Testis (tissue), 3 donors: ENCODE measurements around the gene EPB41. TPM values are rescaled to one million over a fixed set of nuclear protein-coding genes. Genes with fewer than 3 reads are reported as not detected.

ENCODE experiments used
- DNase-seq: peaks from one replicate; pipeline ENCODE4 v3.0.0-alpha.2; 2019
- H3K27ac ChIP-seq, 2 donors: fragments of 200-600 bp; sonication (generic); one replicate each; pipeline ENCODE4 v1.5.1; 2019
- H3K27me3 ChIP-seq: fragments of 200-600 bp; sonication (generic); one replicate; pipeline ENCODE4 v1.5.1; 2019
- H3K36me3 ChIP-seq: fragments of 200-600 bp; sonication (generic); one replicate; pipeline ENCODE4 v1.5.1; 2017; ENCODE audit warnings: low read depth; ENCODE audit errors: missing control alignments
- H3K4me1 ChIP-seq: fragments of 200-600 bp; sonication (generic); one replicate; pipeline ENCODE4 v1.5.1; 2019
- H3K4me3 ChIP-seq, 2 donors: fragments of 200-600 bp; sonication (generic); one replicate each; pipeline ENCODE4 v1.5.1; 2017 to 2019
- H3K9me3 ChIP-seq: fragments of 200-600 bp; sonication (generic); one replicate; pipeline ENCODE4 v1.5.1; 2017
- CTCF ChIP-seq, 3 experiments: fragments of 450-650 bp in 2 of 3; fragments of 200-600 bp in 1 of 3; sonication (generic) in 1 of 3; IDR thresholded peaks; one replicate each; pipeline ENCODE4 v1.5.1; 2016 to 2019; ENCODE audit warnings: antibody characterized with exemption in 3 of 3, mild to moderate bottlenecking in 2 of 3, moderate library complexity in 1 of 3
- POLR2A ChIP-seq: fragments of 450-650 bp; IDR thresholded peaks from one replicate; pipeline ENCODE4 v1.6.1; 2017; ENCODE audit warnings: antibody characterized with exemption, mild to moderate bottlenecking, moderate library complexity
- WGBS, 2 donors: methylation state at CpG; one replicate each; pipeline ENCODE4 v1.1.5; 2018; 5-methylcytosine and 5-hydroxymethylcytosine counted together
- intact Hi-C: fragments of 100-400 bp; cut with DNase I; formaldehyde crosslinking; loops from one replicate; pipeline ENCODE4 v1.15.1; 2023; ENCODE audit warnings: low total_unique reads
- polyA plus RNA-seq: library from polyadenylated mRNA; stranded (reverse); fragments of 350-450 nt; fragmentation: Illumina TruSeq; extraction: RNeasy Lipid Tissue Mini Kit (QIAGEN cat#74804); gene quantifications from one replicate; pipeline ENCODE4 v1.2.3, GENCODE V29; 2014; ENCODE audit warnings: low read depth, low replicate concordance; ENCODE audit not compliant: insufficient read depth
- total RNA-seq, 2 donors: library from RNA; depleted of rRNA; stranded (reverse); fragments of >200 nt; gene quantifications; one replicate each; pipeline ENCODE4 v1.2.3, GENCODE V29; 2016

EPB41 gene
- total and polyA plus RNA-seq, 3 donors from 2014 or later: 23.5 to 66.5 (median 46.6) TPM

- intact Hi-C loops: no loop called here
- WGBS, 2 donors: 76 to 86% methylated on average over 8 of the region's 8 CpGs
Observed at GRCh38 chr1:28890435-28890834, 23.9 kb upstream of the EPB41 start.

GRCh38 chr1:28890836-28891235 lies 23.5 kb upstream of the EPB41 start:
- no peaks in the 10 kb centered on the region for H3K36me3 ChIP-seq
- no peak overlapping the region for H3K27ac ChIP-seq
- 80 to 91% methylated on average over 1 to 2 of the region's 2 CpGs for WGBS, 2 donors
- H3K9me3 ChIP-seq: no peaks in the 10 kb centered on the region
- peaks cover 13% of the 10 kb centered on the region for H3K4me1 ChIP-seq
- no peak overlapping the region for H3K4me3 ChIP-seq
- intact Hi-C loops: no loop called here
- no peak for DNase-seq
- no peaks in the 10 kb centered on the region for H3K27me3 ChIP-seq
- TF ChIP-seq POLR2A (no peak), CTCF (IDR thresholded peaks at IDR 0.05) (no peak)

More at GRCh38 chr1:28890435-28890834, 23.9 kb upstream of the EPB41 start:
- H3K36me3 ChIP-seq: no peaks in the 10 kb centered on the region
- no peak for DNase-seq
- no peak overlapping the region for H3K4me3 ChIP-seq
- TF ChIP-seq CTCF (IDR thresholded peaks at IDR 0.05): no peak
- no peak for TF ChIP-seq POLR2A
- H3K27ac ChIP-seq: no peak overlapping the region
- no peaks in the 10 kb centered on the region for H3K9me3 ChIP-seq
- H3K27me3 ChIP-seq: no peaks in the 10 kb centered on the region
- H3K4me1 ChIP-seq: peaks cover 13% of the 10 kb centered on the region

GRCh38 chr1:28891256-28891655 lies 23.1 kb upstream of the EPB41 start:
- intact Hi-C loops: no loop called here
- no peak overlapping the region for H3K4me3 ChIP-seq
- 74 to 87% methylated on average over 2 of the region's 2 CpGs for WGBS, 2 donors
- no peaks in the 10 kb centered on the region for H3K9me3 ChIP-seq
- H3K36me3 ChIP-seq: no peaks in the 10 kb centered on the region
- TF ChIP-seq CTCF (IDR thresholded peaks at IDR 0.05): no peak
- TF ChIP-seq POLR2A: no peak
- no peak overlapping the region for H3K27ac ChIP-seq
- H3K27me3 ChIP-seq: no peaks in the 10 kb centered on the region
- peaks cover 10% of the 10 kb centered on the region for H3K4me1 ChIP-seq
- no peak for DNase-seq

- H3K27ac ChIP-seq: no peak overlapping the region
- 83 to 86% methylated on average over 8 of the region's 8 CpGs for WGBS, 2 donors
Observed at GRCh38 chr1:28893403-28894102, 20.8 kb upstream of the EPB41 start.

More at GRCh38 chr1:28893403-28894102, 20.8 kb upstream of the EPB41 start:
- no peak overlapping the region for H3K4me3 ChIP-seq
- peaks cover 4% of the 10 kb centered on the region for H3K4me1 ChIP-seq
- TF ChIP-seq POLR2A: no peak
- TF ChIP-seq CTCF (IDR thresholded peaks at IDR 0.05): no peak
- no peaks in the 10 kb centered on the region for H3K27me3 ChIP-seq
- DNase-seq: no peak
- no peaks in the 10 kb centered on the region for H3K9me3 ChIP-seq
- no peaks in the 10 kb centered on the region for H3K36me3 ChIP-seq
- intact Hi-C loops: no loop called here
